ENCODE data around the gene COX4I2.
"Not testable (repeated sequence)": the region's sequence is repeated elsewhere in the genome, so short reads cannot be mapped to it uniquely, and the experiment has no call there.

COX4I2 gene

GRCh38 chr20:31595380-31595653 is 42.4 kb upstream of the COX4I2 start:
- Histone ChIP-seq H3K27ac (no peak overlapping the region), H3K27me3 (ENCODE audit: insufficient read depth, low read depth, severe bottlenecking) (no peaks in the 10 kb centered on the region), H3K4me3 (ENCODE audit: low read depth, low read length) (no peak overlapping the region), H3K9me3 (ENCODE audit: severe bottlenecking) (no peaks in the 10 kb centered on the region), H3K36me3 (no peaks in the 10 kb centered on the region)
- no peak for DNase-seq
- TF ChIP-seq CTCF (IDR thresholded peaks at IDR 0.05; ENCODE audit: low read depth, low read length): no peak

GRCh38 chr20:31595654-31596411 is 41.9 kb upstream of the COX4I2 start:
- H3K27ac ChIP-seq: no peak overlapping the region
- no peak for DNase-seq
- no peaks in the 10 kb centered on the region for H3K36me3 ChIP-seq
- no peaks in the 10 kb centered on the region for H3K9me3 ChIP-seq (ENCODE audit: severe bottlenecking)
- no peak for TF ChIP-seq CTCF (IDR thresholded peaks at IDR 0.05; ENCODE audit: low read depth, low read length)
- no peak overlapping the region for H3K4me3 ChIP-seq (ENCODE audit: low read depth, low read length)
- H3K27me3 ChIP-seq (ENCODE audit: insufficient read depth, low read depth, severe bottlenecking): no peaks in the 10 kb centered on the region

GRCh38 chr20:31596412-31596715 is 41.3 kb upstream of the COX4I2 start:
- H3K4me3 ChIP-seq (ENCODE audit: low read depth, low read length); H3K36me3 ChIP-seq: not testable (repeated sequence)

GRCh38 chr20:31596831-31597480 is 40.8 kb upstream of the COX4I2 start:
- H3K4me3 ChIP-seq (ENCODE audit: low read depth, low read length): no peak overlapping the region
- H3K9me3 ChIP-seq (ENCODE audit: severe bottlenecking): no peaks in the 10 kb centered on the region
- no peak for TF ChIP-seq CTCF (IDR thresholded peaks at IDR 0.05; ENCODE audit: low read depth, low read length)
- no peaks in the 10 kb centered on the region for H3K36me3 ChIP-seq
- no peak overlapping the region for H3K27ac ChIP-seq
- no peaks in the 10 kb centered on the region for H3K27me3 ChIP-seq (ENCODE audit: insufficient read depth, low read depth, severe bottlenecking)
- no peak for DNase-seq

More at GRCh38 chr20:31596412-31596715, 41.3 kb upstream of the COX4I2 start:
- not testable (repeated sequence) for DNase-seq; H3K9me3 ChIP-seq (ENCODE audit: severe bottlenecking); H3K27ac ChIP-seq; H3K27me3 ChIP-seq (ENCODE audit: insufficient read depth, low read depth, severe bottlenecking)

- H3K36me3 ChIP-seq: no peaks in the 10 kb centered on the region
- H3K4me3 ChIP-seq (ENCODE audit: low read depth, low read length): no peak overlapping the region
- DNase-seq: no peak
- H3K27ac ChIP-seq: no peak overlapping the region
- no peak for TF ChIP-seq CTCF (IDR thresholded peaks at IDR 0.05; ENCODE audit: low read depth, low read length)
- no peaks in the 10 kb centered on the region for H3K9me3 ChIP-seq (ENCODE audit: severe bottlenecking)
- no peaks in the 10 kb centered on the region for H3K27me3 ChIP-seq (ENCODE audit: insufficient read depth, low read depth, severe bottlenecking)
These were observed 40.2 kb upstream of the COX4I2 start for GRCh38 chr20:31597481-31597855.

GRCh38 chr20:31602431-31602778 is 35.3 kb upstream of the COX4I2 start:
- Histone ChIP-seq H3K9me3 (ENCODE audit: severe bottlenecking) (no peaks in the 10 kb centered on the region), H3K36me3 (peaks cover 19% of the 10 kb centered on the region), H3K4me3 (ENCODE audit: low read depth, low read length) (no peak overlapping the region), H3K27ac (peak overlapping the region; percentile 99; the same call in 1 of the 2 replicates), H3K27me3 (ENCODE audit: insufficient read depth, low read depth, severe bottlenecking) (no peaks in the 10 kb centered on the region)
- DNase-seq: no peak
- TF ChIP-seq CTCF (IDR thresholded peaks at IDR 0.05; ENCODE audit: low read depth, low read length): no peak
